ENCODE measurements around the gene ZNF827.

ZNF827 gene

GRCh38 chr4:145792429-145792828 is 146.2 kb downstream of the ZNF827 start:
- no peak for DNase-seq (ENCODE audit: low read depth)

GRCh38 chr4:145791988-145792387 is 146.6 kb downstream of the ZNF827 start:
- no peak for DNase-seq (ENCODE audit: low read depth)

GRCh38 chr4:145788755-145789154 is 149.9 kb downstream of the ZNF827 start:
- no peak for DNase-seq (ENCODE audit: low read depth)

- DNase-seq (ENCODE audit: low read depth), result no peak
Observed at GRCh38 chr4:145786830-145787229, 151.8 kb downstream of the ZNF827 start.

- DNase-seq (ENCODE audit: low read depth), result no peak
Observed at GRCh38 chr4:145786261-145786660, 152.4 kb downstream of the ZNF827 start.

GRCh38 chr4:145785391-145786008 is 153.1 kb downstream of the ZNF827 start:
- DNase-seq (ENCODE audit: low read depth), result no peak

- DNase-seq (ENCODE audit: low read depth), result no peak
Observed at GRCh38 chr4:145784036-145784435, 154.6 kb downstream of the ZNF827 start.

GRCh38 chr4:145782756-145783155 is 155.9 kb downstream of the ZNF827 start:
- no peak for DNase-seq (ENCODE audit: low read depth)

- DNase-seq (ENCODE audit: low read depth), result no peak
Observed at GRCh38 chr4:145781351-145781750, 157.3 kb downstream of the ZNF827 start.

- DNase-seq (ENCODE audit: low read depth), result no peak
Observed at GRCh38 chr4:145779319-145779801, 159.3 kb downstream of the ZNF827 start.

GRCh38 chr4:145776208-145776607 is 162.4 kb downstream of the ZNF827 start:
- DNase-seq (ENCODE audit: low read depth), result no peak

GRCh38 chr4:145775406-145775805 is 163.2 kb downstream of the ZNF827 start:
- no peak for DNase-seq (ENCODE audit: low read depth)

GRCh38 chr4:145774473-145774872 is 164.2 kb downstream of the ZNF827 start:
- DNase-seq (ENCODE audit: low read depth), result no peak

GRCh38 chr4:145773581-145774234 is 164.9 kb downstream of the ZNF827 start:
- DNase-seq (ENCODE audit: low read depth), result no peak

- no peak for DNase-seq (ENCODE audit: low read depth)
Observed at GRCh38 chr4:145772347-145772746, 166.3 kb downstream of the ZNF827 start.

- no peak for DNase-seq (ENCODE audit: low read depth)
Observed at GRCh38 chr4:145770124-145770523, 168.5 kb downstream of the ZNF827 start.

- no peak for DNase-seq (ENCODE audit: low read depth)
Observed at GRCh38 chr4:145769450-145770037, 169.1 kb downstream of the ZNF827 start.

- DNase-seq (ENCODE audit: low read depth), result no peak
Observed at GRCh38 chr4:145766273-145766672, 172.3 kb downstream of the ZNF827 start.

- DNase-seq (ENCODE audit: low read depth), result no peak
Observed at GRCh38 chr4:145763399-145763798, 175.2 kb downstream of the ZNF827 start.

- no peak for DNase-seq (ENCODE audit: low read depth)
Observed at GRCh38 chr4:145762719-145763118, 175.9 kb downstream of the ZNF827 start.

GRCh38 chr4:145760961-145761929 is 177.4 kb downstream of the ZNF827 start:
- DNase-seq (ENCODE audit: low read depth), result no peak

- DNase-seq (ENCODE audit: low read depth), result no peak
Observed at GRCh38 chr4:145760176-145760575, 178.4 kb downstream of the ZNF827 start.
